ENCODE measurements around the gene MTG2.

GRCh38 chr20:62210496-62210855 is 27.6 kb downstream of the MTG2 start:
- TF ChIP-seq FOXK1 (CRISPR knock-in tag; IDR thresholded peaks at IDR 0.05) (no peak), MYBL2 (CRISPR knock-in tag; IDR thresholded peaks at IDR 0.05) (no peak), TP53 (CRISPR knock-in tag; IDR thresholded peaks at IDR 0.05) (no peak), CTCF (IDR thresholded peaks at IDR 0.05) (no peak), HMGXB4 (CRISPR knock-in tag; IDR thresholded peaks at IDR 0.05) (no peak)

All from WTC11 (cell line).